Loucy (cell line): ENCODE measurements around the gene VWA3A.

ENCODE experiments used
- EZH2phosphoT487 ChIP-seq: fragments of 200-600 bp; IDR thresholded peaks from 2 replicates; pipeline ENCODE4 v1.6.1; 2018; ENCODE audit warnings: antibody characterized with exemption, mild to moderate bottlenecking, moderate library complexity, borderline replicate concordance
- TF ChIP-seq, protein P1 (sequence below): fragments of 200-600 bp; sonication (generic); conservative IDR thresholded peaks from 2 replicates; pipeline ENCODE4 v1.5.1; 2014; ENCODE audit warnings: mild to moderate bottlenecking, antibody characterized with exemption, low read length

GRCh38 chr16:22164482-22164881 lies 72.1 kb downstream of the VWA3A start:
- TF ChIP-seq, protein P1, sequence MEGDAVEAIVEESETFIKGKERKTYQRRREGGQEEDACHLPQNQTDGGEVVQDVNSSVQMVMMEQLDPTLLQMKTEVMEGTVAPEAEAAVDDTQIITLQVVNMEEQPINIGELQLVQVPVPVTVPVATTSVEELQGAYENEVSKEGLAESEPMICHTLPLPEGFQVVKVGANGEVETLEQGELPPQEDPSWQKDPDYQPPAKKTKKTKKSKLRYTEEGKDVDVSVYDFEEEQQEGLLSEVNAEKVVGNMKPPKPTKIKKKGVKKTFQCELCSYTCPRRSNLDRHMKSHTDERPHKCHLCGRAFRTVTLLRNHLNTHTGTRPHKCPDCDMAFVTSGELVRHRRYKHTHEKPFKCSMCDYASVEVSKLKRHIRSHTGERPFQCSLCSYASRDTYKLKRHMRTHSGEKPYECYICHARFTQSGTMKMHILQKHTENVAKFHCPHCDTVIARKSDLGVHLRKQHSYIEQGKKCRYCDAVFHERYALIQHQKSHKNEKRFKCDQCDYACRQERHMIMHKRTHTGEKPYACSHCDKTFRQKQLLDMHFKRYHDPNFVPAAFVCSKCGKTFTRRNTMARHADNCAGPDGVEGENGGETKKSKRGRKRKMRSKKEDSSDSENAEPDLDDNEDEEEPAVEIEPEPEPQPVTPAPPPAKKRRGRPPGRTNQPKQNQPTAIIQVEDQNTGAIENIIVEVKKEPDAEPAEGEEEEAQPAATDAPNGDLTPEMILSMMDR, result no peak
- no peak for TF ChIP-seq EZH2phosphoT487
